Measurements from ENCODE around the gene ATG4D.

Gene ATG4D

DNA sequence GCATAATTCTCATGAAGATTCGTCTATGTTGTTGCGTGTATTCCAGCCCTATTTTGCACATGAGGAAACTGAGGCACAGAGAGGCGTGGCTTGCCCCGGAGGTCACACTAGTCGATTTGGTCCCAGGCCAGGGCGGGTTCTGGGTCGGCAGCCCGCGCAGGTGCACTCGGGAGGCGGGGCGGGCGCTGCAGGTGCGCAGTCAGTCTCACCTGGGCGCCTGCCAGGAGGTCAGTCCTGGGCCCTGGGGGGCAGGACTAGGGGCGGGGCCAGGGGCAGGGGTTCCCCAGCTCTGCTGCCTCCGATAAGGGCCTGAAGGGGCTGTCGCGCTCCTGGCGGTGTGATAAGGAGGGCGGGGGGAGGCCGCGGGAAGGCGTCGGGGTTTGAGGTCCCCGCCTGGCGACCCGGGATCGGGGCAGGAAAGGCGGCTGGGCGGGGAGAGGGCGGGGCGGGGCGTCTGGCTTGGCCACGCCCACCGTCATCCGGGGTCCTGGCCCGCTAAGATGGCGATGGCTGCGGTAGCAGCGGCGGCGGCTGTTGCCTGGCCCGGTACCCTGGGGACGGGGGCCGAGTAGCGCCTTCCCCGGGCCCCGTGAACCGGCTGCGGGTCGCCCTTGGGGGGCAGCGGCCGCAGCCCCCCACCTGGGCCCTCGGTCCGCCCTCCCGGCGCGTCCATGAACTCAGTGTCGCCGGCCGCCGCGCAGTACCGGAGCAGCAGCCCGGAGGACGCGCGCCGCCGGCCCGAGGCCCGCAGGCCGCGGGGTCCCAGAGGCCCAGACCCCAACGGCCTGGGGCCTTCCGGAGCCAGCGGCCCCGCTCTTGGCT is at the start of gene ATG4D:
Gene ATG4D, plus strand, starts transcription at position 485 of the 822 bp plus-strand sequence. Its CDS starts 187 bp downstream, at position 672.
- TF ChIP-seq, protein P1, sequence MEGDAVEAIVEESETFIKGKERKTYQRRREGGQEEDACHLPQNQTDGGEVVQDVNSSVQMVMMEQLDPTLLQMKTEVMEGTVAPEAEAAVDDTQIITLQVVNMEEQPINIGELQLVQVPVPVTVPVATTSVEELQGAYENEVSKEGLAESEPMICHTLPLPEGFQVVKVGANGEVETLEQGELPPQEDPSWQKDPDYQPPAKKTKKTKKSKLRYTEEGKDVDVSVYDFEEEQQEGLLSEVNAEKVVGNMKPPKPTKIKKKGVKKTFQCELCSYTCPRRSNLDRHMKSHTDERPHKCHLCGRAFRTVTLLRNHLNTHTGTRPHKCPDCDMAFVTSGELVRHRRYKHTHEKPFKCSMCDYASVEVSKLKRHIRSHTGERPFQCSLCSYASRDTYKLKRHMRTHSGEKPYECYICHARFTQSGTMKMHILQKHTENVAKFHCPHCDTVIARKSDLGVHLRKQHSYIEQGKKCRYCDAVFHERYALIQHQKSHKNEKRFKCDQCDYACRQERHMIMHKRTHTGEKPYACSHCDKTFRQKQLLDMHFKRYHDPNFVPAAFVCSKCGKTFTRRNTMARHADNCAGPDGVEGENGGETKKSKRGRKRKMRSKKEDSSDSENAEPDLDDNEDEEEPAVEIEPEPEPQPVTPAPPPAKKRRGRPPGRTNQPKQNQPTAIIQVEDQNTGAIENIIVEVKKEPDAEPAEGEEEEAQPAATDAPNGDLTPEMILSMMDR (IDR thresholded peaks at IDR 0.05; ENCODE audit: extremely low read depth, missing control alignments): no peak
- peak; percentile 98 for DNase-seq (ENCODE audit: low spot score)

DNA sequence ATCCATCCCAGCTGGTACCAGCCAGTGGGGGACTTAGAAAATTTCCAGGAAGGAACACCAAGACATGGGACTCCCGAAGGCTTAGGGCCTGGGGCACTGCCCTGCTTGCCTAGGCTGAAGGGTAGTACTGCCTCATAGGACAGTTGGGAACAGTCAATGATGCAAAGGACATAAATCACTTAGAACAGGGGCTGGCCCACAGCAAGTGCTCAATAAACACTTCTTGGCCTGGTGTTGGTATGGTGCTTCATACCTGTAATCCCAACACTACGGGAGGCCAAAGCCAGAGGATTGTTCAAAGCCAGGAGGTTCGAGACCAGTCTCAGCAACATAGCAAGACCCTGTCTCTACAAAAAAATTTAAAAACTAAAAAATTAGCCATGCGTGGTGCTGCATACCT is 46.3 kb upstream of the ATG4D start:
- no peak for DNase-seq (ENCODE audit: low spot score)
- TF ChIP-seq, protein P1 (IDR thresholded peaks at IDR 0.05; ENCODE audit: extremely low read depth, missing control alignments): no peak

DNA sequence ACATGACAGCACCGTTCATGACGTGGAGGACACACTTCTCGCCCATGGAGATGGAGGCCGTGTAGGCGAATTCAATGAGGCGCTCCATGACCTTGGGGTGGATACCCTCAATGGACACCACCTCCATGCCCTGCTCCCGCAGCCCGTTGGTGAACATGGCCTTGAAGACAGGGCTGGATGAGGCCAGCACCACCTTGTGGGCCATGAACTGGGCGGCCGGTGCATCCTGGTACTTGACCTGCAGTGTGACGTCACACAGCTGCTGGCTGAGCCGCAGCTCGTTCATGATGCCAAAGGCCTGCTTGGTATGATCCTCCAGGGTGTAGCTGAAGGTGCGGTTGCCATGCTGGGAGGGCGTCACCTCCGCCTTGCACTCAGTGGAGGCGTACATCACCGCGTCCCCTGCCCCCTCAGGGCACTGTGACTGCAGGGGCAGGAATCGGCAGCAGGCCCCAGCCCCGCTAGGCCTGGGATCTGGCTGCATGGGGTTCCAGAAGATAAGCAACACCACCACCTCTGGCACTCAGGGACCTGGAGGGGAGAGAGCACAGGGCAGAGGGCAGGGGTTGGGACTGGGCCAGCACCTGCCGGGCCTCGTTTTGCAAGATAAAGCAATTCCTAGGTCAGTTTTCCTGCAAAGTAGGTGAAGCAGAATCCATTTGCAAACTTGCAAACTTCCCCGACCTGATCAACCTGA is 44.0 kb upstream of the ATG4D start:
- no peak for DNase-seq (ENCODE audit: low spot score)
- TF ChIP-seq, protein P1 (IDR thresholded peaks at IDR 0.05; ENCODE audit: extremely low read depth, missing control alignments): no peak

DNA sequence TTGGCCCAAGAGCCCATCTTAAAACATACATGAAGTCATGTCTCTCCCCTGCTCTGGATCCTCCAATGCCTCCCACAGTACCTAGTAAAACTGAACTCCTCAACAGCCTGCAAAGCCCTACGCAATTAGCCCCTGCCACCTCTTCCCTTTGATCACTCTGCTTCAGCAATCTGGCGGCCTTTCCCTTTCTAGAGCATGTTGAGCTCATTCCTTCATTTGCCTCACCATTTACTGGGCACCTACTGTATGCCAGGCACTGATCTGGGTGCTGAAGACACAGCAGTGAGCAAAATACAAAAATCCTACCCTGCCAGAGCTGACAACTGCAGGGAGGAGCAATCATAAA is 43.5 kb upstream of the ATG4D start:
- no peak for DNase-seq (ENCODE audit: low spot score)
- TF ChIP-seq, protein P1 (IDR thresholded peaks at IDR 0.05; ENCODE audit: extremely low read depth, missing control alignments): no peak

DNA sequence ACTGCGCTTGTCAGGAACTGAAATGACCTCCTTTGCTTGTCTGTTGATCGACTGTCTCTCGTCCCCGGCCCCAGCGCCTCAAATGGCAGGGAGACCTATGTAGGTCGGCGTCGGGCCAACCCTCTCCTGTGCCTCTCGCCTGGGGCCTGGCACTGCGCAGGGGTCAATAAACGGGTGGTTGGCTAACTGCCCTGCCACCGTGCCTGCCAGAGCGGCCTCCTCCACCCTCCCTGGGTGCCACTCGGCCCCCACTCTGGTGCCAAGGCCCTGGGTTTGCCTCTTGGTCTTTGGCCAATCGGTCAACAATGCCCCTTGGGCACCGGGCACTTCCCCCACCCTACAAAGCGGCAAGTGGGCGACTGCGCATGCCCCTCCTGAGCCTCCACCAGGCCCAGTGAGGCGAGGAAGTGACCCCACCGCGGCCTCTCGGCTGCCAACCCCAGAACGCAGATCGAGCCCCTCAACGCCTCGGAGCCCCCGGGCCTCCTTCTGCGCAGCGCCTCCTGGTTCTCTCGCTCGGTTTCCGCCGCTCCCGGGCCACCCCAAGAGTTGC is 41.7 kb upstream of the ATG4D start:
- TF ChIP-seq, protein P1 (IDR thresholded peaks at IDR 0.05; ENCODE audit: extremely low read depth, missing control alignments): no peak
- peak; percentile 75 for DNase-seq (ENCODE audit: low spot score)

DNA sequence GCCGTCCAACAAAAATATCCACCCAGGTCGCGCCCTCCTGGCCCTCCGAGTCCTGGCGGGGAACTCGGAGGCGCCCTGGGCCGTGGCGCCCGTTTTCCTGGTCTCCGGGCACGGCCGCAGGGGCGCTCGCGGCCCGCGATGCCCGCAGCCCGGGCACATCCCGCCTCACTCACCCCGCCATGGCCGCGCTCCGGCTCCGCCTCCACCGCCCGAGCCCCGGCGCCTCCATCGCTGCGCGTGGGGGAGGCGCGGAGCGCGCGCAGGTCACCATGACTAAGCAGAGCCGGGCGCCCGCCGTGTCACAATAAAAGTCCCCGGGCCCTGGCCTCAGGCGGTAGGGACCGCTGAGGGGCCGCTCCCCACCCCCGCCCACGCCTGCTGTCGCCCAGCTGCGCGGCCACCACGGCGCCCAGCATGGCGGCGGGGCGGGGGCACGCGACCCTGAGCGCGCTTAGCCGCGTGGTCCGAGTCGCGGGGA is 41.1 kb upstream of the ATG4D start:
- TF ChIP-seq, protein P1 (IDR thresholded peaks at IDR 0.05; ENCODE audit: extremely low read depth, missing control alignments): no peak
- peak; percentile 99 for DNase-seq (ENCODE audit: low spot score)
